Measurements from ENCODE around the gene TNS4. TPM values are rescaled to one million over a fixed set of nuclear protein-coding genes. Genes with fewer than 3 reads are reported as not detected.

The TNS4 gene
- polyA plus RNA-seq, 1 donor = not detected

GRCh38 chr17:40516581-40517285, 15.3 kb upstream of the TNS4 start:
- DNase-seq (ENCODE audit: low read depth) = no peak

DNA sequence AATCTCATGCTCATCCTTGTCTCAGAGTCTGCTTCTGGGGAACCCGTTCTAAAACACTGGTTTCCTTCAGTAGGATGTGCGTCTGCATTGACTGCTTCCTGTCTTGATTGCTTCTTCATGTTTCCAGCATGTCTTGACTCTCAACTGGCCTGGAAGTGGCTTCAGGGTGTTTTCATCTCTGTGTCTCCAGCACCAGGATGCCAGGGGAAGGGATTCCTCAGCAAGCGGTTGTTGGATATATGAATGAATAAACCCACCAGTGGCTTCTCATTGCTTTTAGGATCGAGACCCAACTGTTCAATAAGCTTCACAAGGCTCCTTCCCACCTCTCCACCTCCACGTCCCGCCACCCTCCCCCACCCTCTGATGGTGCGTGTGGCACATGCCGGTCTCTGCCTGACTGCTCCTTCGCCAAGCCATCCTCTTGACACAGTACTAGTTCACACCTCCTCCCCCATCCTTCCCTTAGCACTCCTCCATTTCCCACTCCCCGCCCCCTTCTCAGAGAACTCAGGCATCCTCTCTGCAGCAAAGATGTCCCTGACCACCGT, 14.1 kb upstream of the TNS4 start:
- DNase-seq (ENCODE audit: low read depth) = no peak

GRCh38 chr17:40515011-40515410, 13.6 kb upstream of the TNS4 start:
- DNase-seq (ENCODE audit: low read depth) = no peak

- DNase-seq (ENCODE audit: low read depth) = no peak
Measured at GRCh38 chr17:40514013-40514875, 12.8 kb upstream of the TNS4 start.

DNA sequence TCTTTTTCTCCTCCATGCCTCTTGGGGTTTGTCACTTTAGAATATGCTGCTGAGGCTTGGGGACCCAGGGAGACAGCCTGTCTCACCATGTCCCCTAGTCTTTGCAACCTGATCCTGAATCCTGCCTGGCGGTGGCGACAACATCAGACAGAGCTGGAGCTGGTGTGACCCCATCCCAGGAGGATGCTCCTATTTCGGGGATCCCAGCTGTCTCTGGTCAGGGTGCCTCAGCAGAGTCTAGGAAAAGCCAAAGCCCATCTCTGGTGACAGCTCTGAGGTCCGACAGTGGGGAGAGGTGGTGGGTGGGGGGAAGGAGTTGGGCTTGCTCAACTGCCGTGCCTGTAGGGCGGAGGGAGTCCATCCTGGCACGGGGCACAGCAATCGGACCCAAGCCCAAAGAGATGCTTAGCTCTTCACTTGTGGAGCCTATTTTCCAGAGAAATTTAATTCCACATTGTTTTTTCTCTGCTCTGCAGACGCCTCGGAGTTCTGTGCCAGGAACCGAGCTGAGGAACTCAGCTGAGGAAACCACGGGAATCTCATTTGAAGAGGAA, 10.3 kb upstream of the TNS4 start:
- DNase-seq (ENCODE audit: low read depth) = no peak

- no peak for DNase-seq (ENCODE audit: low read depth)
Measured at GRCh38 chr17:40511136-40511535, 9.7 kb upstream of the TNS4 start.

DNA sequence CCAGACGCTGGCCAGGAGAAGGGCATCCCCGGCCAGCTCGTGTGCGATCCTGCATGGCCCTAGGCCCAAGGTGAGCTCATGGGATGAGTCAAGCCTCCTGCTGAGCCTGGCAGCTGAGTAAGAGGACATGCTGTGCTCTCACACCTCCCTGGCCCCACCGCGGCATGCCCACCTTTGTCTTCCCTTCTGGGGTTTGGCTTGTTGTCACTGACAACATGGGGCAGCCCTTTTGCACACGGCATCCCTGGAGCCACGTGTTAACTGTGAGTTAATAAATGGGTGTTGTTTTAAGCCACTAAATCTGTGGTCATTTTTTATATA, 8.9 kb upstream of the TNS4 start:
- DNase-seq (ENCODE audit: low read depth) = no peak

- no peak for DNase-seq (ENCODE audit: low read depth)
Measured at GRCh38 chr17:40509626-40510327, 8.4 kb upstream of the TNS4 start.

GRCh38 chr17:40506786-40507185, 5.4 kb upstream of the TNS4 start:
- no peak for DNase-seq (ENCODE audit: low read depth)

GRCh38 chr17:40503154-40503553, 1.7 kb upstream of the TNS4 start:
- DNase-seq (ENCODE audit: low read depth) = no peak

- no peak for DNase-seq (ENCODE audit: low read depth)
Measured at GRCh38 chr17:40502716-40503115, 1.3 kb upstream of the TNS4 start.

- DNase-seq (ENCODE audit: low read depth) = no peak
Measured at GRCh38 chr17:40500709-40501108, 714 bp downstream of the TNS4 start.

DNA sequence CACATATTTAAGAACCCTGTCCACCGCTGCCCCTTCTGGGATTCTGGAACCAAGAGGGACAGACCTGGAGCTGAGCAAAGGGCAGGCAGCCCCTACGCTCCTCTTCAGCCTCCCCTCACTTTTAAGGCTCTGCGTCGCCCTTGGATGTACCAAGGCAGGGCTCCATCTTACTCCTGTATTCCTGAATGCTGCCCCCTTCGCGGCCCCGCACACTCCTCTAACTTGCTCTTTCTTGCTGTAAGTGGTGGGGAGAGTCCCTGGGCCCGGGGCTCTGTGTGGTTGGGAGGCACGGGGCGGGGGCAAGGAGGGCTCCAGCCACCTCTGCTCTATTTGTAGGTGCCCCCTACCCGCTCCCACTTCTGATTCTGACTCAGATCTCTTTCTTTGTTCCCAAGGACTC, 1.2 kb downstream of the TNS4 start:
- DNase-seq (ENCODE audit: low read depth) = no peak

DNA sequence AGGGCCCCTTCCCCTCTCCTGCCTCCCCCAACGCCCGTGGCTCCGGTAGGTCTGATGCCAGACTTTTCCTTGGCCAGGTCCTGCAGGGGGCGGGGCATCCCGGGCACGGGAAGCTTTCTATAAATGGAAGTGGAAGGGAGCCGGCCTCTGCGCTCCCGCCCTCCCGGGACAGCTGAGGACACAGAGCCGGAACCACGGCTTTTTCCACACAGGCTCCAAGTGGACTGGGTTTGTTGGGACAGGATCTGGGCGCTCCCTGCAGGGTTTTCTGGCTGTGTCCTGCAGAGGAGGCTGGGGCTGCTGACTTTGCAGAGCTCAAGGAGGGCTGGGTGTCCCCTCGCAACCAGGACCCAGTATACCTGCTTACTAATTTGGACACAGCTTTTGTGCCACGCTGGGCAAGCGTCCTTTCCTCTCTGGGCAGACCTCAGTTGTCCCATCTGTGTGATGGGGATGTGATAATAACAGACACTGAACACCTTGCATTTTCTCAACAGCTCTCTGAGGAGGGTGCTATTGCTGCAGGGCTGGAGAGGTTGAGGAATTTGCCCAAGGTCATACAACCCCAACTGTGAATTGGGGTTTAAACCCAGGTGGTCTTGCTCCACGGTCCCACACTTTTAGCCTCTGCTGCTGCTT, 1.8 kb downstream of the TNS4 start:
- DNase-seq (ENCODE audit: low read depth) = no peak

GRCh38 chr17:40498281-40499084, 2.9 kb downstream of the TNS4 start:
- no peak for DNase-seq (ENCODE audit: low read depth)

DNA sequence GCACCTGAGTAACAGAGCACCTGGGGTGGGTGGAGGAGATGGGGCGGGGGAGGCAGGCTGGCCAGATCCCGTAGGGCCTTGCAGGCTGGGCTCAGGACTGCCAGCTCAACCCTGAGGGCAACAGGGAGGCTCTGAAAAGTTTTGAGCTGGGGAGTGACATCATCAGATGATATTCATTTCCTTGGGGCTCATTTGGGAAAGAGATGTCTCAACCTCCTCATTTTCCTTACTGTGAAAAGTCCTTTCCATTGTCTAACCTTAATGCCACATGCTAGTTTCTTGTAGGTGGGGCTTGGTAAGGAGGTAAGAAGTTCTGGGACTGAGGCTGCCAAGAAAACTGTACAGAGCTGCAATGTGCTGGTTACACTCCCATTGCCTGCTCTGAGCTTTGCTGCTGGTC, 3.7 kb downstream of the TNS4 start:
- no peak for DNase-seq (ENCODE audit: low read depth)

- no peak for DNase-seq (ENCODE audit: low read depth)
Measured at GRCh38 chr17:40496634-40497420, 4.6 kb downstream of the TNS4 start.

DNA sequence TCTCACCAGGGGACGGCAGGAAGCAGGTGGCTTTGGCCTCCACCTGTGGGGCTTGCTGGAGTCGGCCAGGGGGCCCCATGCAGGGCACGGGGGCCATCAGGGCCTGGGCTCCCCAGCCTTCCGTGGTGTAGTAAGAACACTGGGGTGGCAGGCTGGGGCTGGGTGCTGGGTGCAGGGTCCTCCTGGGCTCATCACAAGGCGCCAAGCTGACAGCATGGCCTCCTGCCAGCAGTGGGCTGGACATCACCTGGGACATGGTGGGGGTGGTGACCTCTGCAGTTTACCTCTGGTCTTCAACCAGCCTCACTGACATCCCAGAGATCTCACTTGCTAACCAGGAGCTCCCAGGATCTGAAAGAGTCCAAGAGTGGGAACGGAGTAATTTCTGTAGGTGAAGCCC, 5.3 kb downstream of the TNS4 start:
- no peak for DNase-seq (ENCODE audit: low read depth)

- no peak for DNase-seq (ENCODE audit: low read depth)
Measured at GRCh38 chr17:40495140-40495539, 6.3 kb downstream of the TNS4 start.

DNA sequence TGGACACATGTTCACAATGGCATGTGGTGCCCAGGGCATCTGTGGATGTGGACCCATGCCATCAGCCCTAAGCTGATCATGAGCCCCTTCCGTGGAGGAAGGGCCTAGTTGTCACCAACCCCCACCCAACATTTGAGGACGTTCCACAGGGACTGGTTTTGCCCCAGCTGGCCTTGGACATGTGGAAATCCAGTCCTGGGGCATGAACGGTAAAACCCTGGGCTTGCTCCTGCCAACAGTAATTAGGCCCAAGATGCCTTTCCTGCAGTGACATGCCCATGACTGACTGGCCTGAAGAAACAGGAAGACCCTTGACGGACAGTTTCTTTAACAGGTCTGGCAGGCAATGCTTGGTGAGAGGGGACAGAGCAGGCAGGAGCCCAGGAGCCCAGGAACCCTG, 7.7 kb downstream of the TNS4 start:
- no peak for DNase-seq (ENCODE audit: low read depth)
